Astrocyte of the cerebellum (primary cell): ENCODE data around the gene CFAP46.
"Not testable (repeated sequence)": the region's sequence is repeated elsewhere in the genome, so short reads cannot be mapped to it uniquely, and the experiment has no call there.

Source experiments
- DNase-seq: peaks from one replicate; pipeline ENCODE4 v3.0.0-alpha.2; 2011; ENCODE audit warnings: low read depth
- H3K4me3 ChIP-seq: 2 replicates; pipeline ENCODE4 v1.5.1; 2011; ENCODE audit warnings: mild to moderate bottlenecking, low read depth, low read length, moderate library complexity
- in situ Hi-C: cut with HindIII; loops from 2 replicates; pipeline ENCODE4 v1.10.0; 2017; ENCODE audit warnings: low sequenced_read_pairs
- TF ChIP-seq, protein P1 (sequence below): IDR thresholded peaks from 2 replicates; pipeline ENCODE4 v1.5.1; 2012; ENCODE audit warnings: low read length, low read depth, moderate library complexity, mild to moderate bottlenecking; ENCODE audit errors: missing control alignments

CFAP46 gene

DNA sequence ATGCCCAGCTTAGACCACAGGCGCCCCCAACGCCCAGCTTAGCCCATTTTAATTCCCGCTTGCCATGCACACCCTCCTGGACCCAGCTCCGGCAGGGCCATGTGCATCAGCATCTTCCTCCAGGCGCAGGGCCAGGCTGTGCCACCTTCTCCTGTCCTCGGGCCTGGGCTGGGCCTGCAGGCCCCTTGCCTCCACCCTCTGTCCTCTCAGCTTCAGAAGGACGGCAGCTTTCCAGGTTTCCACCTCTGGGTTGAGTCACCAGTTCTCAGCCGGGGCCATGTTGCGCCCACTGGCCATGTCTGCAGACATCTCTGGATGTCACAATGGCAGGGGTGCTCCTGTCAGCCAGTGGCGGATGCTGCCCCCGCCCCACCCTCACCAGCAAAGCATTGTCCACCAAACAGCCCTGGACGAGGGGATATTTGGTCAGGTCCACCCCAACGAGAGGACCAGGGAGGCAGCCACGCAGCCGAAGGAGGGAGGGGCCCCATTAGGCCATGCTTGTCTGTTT lies 97.3 kb downstream of the CFAP46 start:
- TF ChIP-seq, protein P1, sequence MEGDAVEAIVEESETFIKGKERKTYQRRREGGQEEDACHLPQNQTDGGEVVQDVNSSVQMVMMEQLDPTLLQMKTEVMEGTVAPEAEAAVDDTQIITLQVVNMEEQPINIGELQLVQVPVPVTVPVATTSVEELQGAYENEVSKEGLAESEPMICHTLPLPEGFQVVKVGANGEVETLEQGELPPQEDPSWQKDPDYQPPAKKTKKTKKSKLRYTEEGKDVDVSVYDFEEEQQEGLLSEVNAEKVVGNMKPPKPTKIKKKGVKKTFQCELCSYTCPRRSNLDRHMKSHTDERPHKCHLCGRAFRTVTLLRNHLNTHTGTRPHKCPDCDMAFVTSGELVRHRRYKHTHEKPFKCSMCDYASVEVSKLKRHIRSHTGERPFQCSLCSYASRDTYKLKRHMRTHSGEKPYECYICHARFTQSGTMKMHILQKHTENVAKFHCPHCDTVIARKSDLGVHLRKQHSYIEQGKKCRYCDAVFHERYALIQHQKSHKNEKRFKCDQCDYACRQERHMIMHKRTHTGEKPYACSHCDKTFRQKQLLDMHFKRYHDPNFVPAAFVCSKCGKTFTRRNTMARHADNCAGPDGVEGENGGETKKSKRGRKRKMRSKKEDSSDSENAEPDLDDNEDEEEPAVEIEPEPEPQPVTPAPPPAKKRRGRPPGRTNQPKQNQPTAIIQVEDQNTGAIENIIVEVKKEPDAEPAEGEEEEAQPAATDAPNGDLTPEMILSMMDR: no peak
- no peak for DNase-seq
- no peak overlapping the region for H3K4me3 ChIP-seq
- in situ Hi-C loops: loop anchor here (5.0 kb wide), 1 partner anchor 37 kb away; no protein-coding TSS in a partner anchor

DNA sequence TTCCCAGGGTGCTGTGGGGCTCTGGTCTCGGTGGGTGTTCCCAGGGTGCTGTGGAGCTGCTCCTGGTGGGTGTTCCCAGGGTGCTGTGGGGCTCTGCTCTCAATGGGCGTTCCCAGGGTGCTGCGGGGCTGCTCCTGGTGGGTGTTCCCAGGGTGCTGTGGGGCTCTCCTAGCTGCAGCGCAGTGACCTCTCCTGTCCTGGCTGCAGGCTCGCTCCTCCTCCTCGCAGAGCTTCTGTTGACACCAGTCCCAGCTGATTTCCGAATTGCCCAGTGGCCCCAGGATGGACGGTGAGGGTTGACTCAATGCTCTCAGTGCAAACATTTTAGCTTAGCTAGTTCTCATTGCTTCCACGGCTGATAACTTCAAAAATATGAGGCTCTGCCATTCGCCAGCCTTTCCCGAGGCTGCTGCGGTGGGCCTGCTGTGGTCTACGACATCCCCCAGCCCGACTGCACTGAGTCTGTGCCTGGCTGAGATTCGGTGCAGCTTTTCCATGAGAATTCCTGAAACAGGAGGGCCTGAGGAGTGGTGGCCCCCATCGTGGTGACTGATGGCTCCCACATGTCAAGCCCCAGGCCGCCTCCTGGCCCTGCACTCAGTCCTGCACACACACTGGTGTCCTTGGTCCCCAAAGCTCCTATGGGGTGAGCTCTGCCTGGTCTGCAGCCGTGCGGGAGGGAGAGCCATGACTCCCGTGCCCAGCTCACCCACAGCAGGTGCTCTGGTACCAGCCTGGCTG lies 98.1 kb downstream of the CFAP46 start:
- in situ Hi-C loops: no loop called here
- DNase-seq: no peak
- H3K4me3 ChIP-seq: no peak overlapping the region
- TF ChIP-seq, protein P1: no peak

GRCh38 chr10:132843276-132843675 lies 99.1 kb downstream of the CFAP46 start:
- H3K4me3 ChIP-seq, in situ Hi-C loops, DNase-seq: not testable (repeated sequence)

DNA sequence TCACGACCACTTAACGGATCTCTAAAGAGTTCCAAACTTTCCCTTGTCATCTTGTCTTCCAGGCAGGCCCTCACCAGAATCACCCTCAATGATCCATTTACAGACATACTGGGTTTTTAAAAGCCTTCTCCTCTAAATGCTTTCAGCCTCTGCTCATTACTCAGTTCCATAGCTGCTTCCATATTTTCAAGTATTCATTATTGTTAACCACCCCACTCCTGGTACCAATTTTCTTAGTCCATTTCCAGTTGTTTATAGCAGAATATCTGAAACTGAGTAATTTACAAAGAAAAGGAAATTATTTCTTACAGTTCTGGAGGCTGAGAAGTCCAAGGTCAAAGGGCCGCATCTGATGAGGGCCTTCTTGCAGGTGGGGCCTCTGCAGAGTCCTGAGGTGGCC lies 100.0 kb downstream of the CFAP46 start:
- TF ChIP-seq, protein P1: no peak
- no peak for DNase-seq
- no peak overlapping the region for H3K4me3 ChIP-seq
- in situ Hi-C loops: no loop called here

GRCh38 chr10:132841615-132841975 lies 100.8 kb downstream of the CFAP46 start:
- DNase-seq: no peak
- TF ChIP-seq, protein P1: no peak
- in situ Hi-C loops: no loop called here
- no peak overlapping the region for H3K4me3 ChIP-seq

DNA sequence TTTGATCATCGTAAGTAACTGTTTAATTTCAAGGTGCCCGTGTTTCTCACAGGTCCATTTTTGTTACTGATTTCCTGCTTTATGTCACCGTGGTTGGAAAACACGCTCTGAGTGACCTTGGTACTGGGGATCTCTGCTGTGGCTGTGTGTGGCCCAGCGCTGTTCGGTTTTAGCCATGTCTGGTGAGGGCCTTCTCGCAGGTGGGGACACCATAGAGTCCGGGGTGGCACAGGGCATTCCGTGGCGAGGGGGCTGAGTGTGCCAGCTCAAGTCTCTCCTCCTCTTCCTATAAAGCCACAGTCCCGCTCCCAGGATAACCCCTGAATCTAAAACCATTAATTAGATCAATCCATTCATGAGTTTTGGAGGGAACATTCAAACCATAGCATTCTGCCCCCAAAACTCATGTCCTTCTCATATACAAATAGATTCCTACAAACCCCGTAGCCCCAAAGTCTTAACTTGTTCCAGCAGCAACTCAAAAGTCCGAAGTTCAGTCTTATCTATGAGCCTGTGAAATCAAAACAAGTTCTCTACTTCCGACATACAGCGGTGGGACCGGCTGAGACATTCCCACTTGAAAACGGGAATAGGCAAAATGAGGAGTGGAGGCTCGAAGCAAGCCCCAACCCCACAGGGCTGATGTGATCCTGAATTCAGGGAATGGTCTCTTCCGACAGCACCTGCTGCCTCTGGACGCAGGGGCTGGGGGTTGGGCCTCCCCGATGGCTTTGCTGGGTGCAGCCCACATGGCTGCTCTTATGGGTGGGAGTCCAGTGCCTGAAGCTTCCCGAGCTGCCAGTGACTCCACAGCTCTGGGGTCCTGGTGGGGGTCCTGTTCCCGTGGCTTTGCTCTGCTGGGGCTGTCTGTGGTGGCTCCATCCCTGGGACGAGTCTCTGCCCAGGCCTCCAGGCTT lies 101.4 kb downstream of the CFAP46 start:
- no peak overlapping the region for H3K4me3 ChIP-seq
- in situ Hi-C loops: no loop called here
- DNase-seq: no peak
- TF ChIP-seq, protein P1: no peak
